ENCODE data around the gene IPO4. TPM values are rescaled to one million over a fixed set of nuclear protein-coding genes. Genes with fewer than 3 reads are reported as not detected.

Gene IPO4
- total and polyA plus RNA-seq, 2 of the 13 experiments (the other 11 are each of a cell fraction or from before 2014, with no cell fraction given) = 39.0 to 179 TPM

DNA sequence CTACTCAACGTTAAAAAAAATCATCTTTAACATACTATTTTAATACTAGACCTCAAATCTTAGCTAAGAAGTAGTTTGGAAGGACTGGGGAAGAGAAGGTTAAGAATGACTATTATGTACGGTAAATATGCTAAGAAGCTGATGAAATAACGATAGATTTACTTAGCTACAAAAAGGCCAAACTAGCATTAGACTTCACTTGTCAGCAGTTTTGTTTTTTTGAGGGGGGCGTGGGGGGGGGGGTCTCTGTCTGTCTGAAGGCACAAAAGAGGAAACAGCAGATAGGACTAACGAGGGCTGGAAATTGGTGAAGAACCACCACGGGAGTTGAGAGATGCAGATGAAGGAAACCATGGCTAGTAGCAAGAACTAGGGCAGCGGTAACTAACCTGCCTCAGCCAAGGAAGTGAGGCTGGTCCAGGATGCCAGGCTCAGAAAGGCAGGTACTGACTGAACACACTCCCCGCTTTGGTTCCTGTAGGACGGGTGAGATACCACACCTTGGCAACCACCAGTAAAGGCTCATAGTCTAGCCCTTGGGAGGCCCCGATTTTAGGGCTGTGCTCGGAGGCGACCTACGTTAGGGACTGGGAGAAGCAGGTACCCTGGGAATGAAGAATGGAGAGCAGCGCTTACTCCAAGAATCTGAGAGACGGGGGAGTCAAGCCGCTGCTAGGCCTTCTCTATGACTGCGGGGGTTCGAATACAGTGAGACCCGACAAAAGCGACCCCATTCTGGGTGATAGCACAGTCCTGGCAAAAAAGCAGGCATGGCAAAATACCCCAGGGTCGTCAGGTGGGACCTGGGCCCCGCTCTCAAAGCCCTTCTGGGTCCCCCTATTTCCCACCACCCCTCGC, 42.9 kb upstream of the IPO4 start (continued):
- TF ChIP-seq SP1 (IDR thresholded peaks at IDR 0.05) (no peak), SP1 (CRISPR knock-in tag; IDR thresholded peaks at IDR 0.05) (0 out of 2 replicates have a peak, but pooled peaks have one; percentile 55), KLF13 (CRISPR knock-in tag; IDR thresholded peaks at IDR 0.05) (peak; percentile 65; the same call in 1 of the 2 replicates), ZC3H4 (CRISPR knock-in tag; IDR thresholded peaks at IDR 0.05; ENCODE audit: borderline replicate concordance) (peak; percentile 92), SIX1 (CRISPR knock-in tag; IDR thresholded peaks at IDR 0.05; ENCODE audit: borderline replicate concordance) (no peak), ZFAT (CRISPR knock-in tag; conservative IDR thresholded peaks at IDR 0.05) (no peak), ZNF678 (CRISPR knock-in tag; IDR thresholded peaks at IDR 0.05) (0 out of 2 replicates have a peak, but pooled peaks have one; percentile 53), ARNT2 (CRISPR knock-in tag; IDR thresholded peaks at IDR 0.05; ENCODE audit: low read depth) (peak; percentile 18; the same call in 1 of the 2 replicates), MBNL3 (CRISPR knock-in tag; conservative IDR thresholded peaks at IDR 0.05) (no peak), ZNF441 (CRISPR knock-in tag; IDR thresholded peaks at IDR 0.05; ENCODE audit: borderline replicate concordance) (0 out of 2 replicates have a peak, but pooled peaks have one; percentile 6), RBM22 (optimal IDR thresholded peaks at IDR 0.05; ENCODE audit: low read length) (no peak), ZFP36L1 (CRISPR knock-in tag; IDR thresholded peaks at IDR 0.05) (no peak), SOX5 (CRISPR knock-in tag; IDR thresholded peaks at IDR 0.05; ENCODE audit: borderline replicate concordance) (peak; percentile 27; the same call in 1 of the 2 replicates), FOXA1 (IDR thresholded peaks at IDR 0.05) (no peak), FOXA1 (CRISPR knock-in tag; IDR thresholded peaks at IDR 0.05) (no peak), SMAD1 (CRISPR knock-in tag; IDR thresholded peaks at IDR 0.05; ENCODE audit: borderline replicate concordance, low read depth) (peak; percentile 26; the same call in 1 of the 2 replicates), SP2 (CRISPR knock-in tag; IDR thresholded peaks at IDR 0.05) (0 out of 2 replicates have a peak, but pooled peaks have one; percentile 23), THYN1 (CRISPR knock-in tag; IDR thresholded peaks at IDR 0.05; ENCODE audit: borderline replicate concordance, low read depth) (0 out of 2 replicates have a peak, but pooled peaks have one; percentile 53), NFIB (CRISPR knock-in tag; IDR thresholded peaks at IDR 0.05; ENCODE audit: borderline replicate concordance) (no peak), ZNF83 (CRISPR knock-in tag; IDR thresholded peaks at IDR 0.05; ENCODE audit: borderline replicate concordance) (0 out of 2 replicates have a peak, but pooled peaks have one; percentile 34), ZNF510 (CRISPR knock-in tag; IDR thresholded peaks at IDR 0.05; ENCODE audit: low read depth) (0 out of 2 replicates have a peak, but pooled peaks have one; percentile 68)
- TF ChIP-seq, protein P1, sequence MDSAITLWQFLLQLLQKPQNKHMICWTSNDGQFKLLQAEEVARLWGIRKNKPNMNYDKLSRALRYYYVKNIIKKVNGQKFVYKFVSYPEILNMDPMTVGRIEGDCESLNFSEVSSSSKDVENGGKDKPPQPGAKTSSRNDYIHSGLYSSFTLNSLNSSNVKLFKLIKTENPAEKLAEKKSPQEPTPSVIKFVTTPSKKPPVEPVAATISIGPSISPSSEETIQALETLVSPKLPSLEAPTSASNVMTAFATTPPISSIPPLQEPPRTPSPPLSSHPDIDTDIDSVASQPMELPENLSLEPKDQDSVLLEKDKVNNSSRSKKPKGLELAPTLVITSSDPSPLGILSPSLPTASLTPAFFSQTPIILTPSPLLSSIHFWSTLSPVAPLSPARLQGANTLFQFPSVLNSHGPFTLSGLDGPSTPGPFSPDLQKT (CRISPR knock-in tag; IDR thresholded peaks at IDR 0.05; ENCODE audit: borderline replicate concordance) = no peak
- TF ChIP-seq, protein P2, sequence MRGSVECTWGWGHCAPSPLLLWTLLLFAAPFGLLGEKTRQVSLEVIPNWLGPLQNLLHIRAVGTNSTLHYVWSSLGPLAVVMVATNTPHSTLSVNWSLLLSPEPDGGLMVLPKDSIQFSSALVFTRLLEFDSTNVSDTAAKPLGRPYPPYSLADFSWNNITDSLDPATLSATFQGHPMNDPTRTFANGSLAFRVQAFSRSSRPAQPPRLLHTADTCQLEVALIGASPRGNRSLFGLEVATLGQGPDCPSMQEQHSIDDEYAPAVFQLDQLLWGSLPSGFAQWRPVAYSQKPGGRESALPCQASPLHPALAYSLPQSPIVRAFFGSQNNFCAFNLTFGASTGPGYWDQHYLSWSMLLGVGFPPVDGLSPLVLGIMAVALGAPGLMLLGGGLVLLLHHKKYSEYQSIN (CRISPR knock-in tag; IDR thresholded peaks at IDR 0.05; ENCODE audit: borderline replicate concordance) = 0 out of 2 replicates have a peak, but pooled peaks have one; percentile 14

Measured in HepG2 (cell line).